Uterus (tissue), 4 donors: Measurements from ENCODE around the gene LDHAL6B. TPM values are rescaled to one million over a fixed set of nuclear protein-coding genes. Genes with fewer than 3 reads are reported as not detected.

ENCODE experiments used
- DNase-seq, 2 donors: peaks; one replicate each; pipeline ENCODE4 v3.0.0-alpha.2; 2019 to 2020
- H3K27ac ChIP-seq, 2 donors: fragments of 200-600 bp; sonication (generic); 1 replicate in 1 of 2; 2 replicates in 1 of 2; pipeline ENCODE4 v1.5.1; 2016 to 2018
- H3K27me3 ChIP-seq, 2 donors: fragments of 200-600 bp; sonication (generic); one replicate each; pipeline ENCODE4 v1.5.1; 2018 to 2019; ENCODE audit warnings: control low read depth in 1 of 2
- H3K36me3 ChIP-seq, 2 donors: fragments of 200-600 bp; sonication (generic); one replicate each; pipeline ENCODE4 v1.5.1; 2019; ENCODE audit warnings: control low read depth in 1 of 2
- H3K4me1 ChIP-seq, 2 donors: fragments of 200-600 bp; sonication (generic); one replicate each; pipeline ENCODE4 v1.5.1; 2018 to 2019; ENCODE audit warnings: control low read depth in 1 of 2
- H3K4me3 ChIP-seq, 2 donors: fragments of 200-600 bp; sonication (generic); 1 replicate in 1 of 2; 2 replicates in 1 of 2; pipeline ENCODE4 v1.5.1; 2018 to 2019; ENCODE audit warnings: mild to moderate bottlenecking in 1 of 2
- H3K9me3 ChIP-seq, 2 donors: fragments of 200-600 bp; sonication (generic); one replicate each; pipeline ENCODE4 v1.5.1; 2019; ENCODE audit warnings: control low read depth in 1 of 2
- CTCF ChIP-seq, 4 experiments: fragments of 200-600 bp in 2 of 4; fragments of 450-650 bp in 2 of 4; sonication (generic) in 2 of 4; IDR thresholded peaks; one replicate each; pipeline ENCODE4 v1.5.1; 2016 to 2019; ENCODE audit warnings: antibody characterized with exemption in 4 of 4, mild to moderate bottlenecking in 2 of 4, moderate library complexity in 1 of 4
- POLR2A ChIP-seq, 2 donors: fragments of 450-650 bp; IDR thresholded peaks; one replicate each; pipeline ENCODE4 v1.6.1; 2016; ENCODE audit warnings: antibody characterized with exemption in 2 of 2, mild to moderate bottlenecking in 1 of 2, moderate library complexity in 1 of 2
- intact Hi-C: fragments of 100-400 bp; cut with DNase I; formaldehyde crosslinking; loops from one replicate; pipeline ENCODE4 v1.15.1; 2023; ENCODE audit warnings: low total_unique reads
- total RNA-seq, 4 donors: library from RNA; depleted of rRNA in 3 of 4; stranded (reverse); fragments of >200 nt in 3 of 4; gene quantifications; one replicate each; pipeline versions ENCODE4 v1.1.0 to v1.2.4, GENCODE V29; 2014 to 2023
- donor health status: DM: yes; HTN: yes; CAD: no.

Gene LDHAL6B
- not detected for total RNA-seq

DNA sequence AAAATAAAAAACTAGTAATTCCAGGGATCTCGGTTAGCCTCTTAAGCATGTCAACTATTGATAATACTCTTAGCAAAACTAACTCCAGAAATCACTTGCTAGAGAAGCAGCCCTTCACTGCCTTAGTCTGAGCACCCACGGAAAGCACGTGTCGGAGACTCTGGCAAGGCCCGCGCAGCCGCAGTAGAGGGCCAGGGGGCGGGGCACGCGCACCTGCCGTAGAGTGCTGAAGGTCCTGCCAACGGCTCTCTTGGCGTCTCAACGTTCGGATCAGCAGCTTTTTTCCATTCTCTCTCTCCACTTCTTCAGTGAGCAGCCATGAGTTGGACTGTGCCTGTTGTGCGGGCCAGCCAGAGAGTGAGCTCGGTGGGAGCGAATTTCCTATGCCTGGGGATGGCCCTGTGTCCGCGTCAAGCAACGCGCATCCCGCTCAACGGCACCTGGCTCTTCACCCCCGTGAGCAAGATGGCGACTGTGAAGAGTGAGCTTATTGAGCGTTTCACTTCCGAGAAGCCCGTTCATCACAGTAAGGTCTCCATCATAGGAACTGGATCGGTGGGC, at the start of gene LDHAL6B:
TSS of gene LDHAL6B (plus strand) at position 221 of the 561 bp plus-strand sequence. CDS start at position 319, 98 bp downstream.
- intact Hi-C loops = no loop called here
- H3K36me3 ChIP-seq = no peaks in the 10 kb centered on the region
- TF ChIP-seq POLR2A (IDR thresholded peaks at IDR 0.05) (no peak), CTCF (IDR thresholded peaks at IDR 0.05) (no peak)
- H3K9me3 ChIP-seq = no peaks in the 10 kb centered on the region
- no peak within 1 kb of the TSS for H3K27ac ChIP-seq
- no peaks in the 10 kb centered on the region for H3K27me3 ChIP-seq
- H3K4me3 ChIP-seq = no peak within 1 kb of the TSS
- DNase-seq = no peak
- H3K4me1 ChIP-seq = no peaks in the 10 kb centered on the region

DNA sequence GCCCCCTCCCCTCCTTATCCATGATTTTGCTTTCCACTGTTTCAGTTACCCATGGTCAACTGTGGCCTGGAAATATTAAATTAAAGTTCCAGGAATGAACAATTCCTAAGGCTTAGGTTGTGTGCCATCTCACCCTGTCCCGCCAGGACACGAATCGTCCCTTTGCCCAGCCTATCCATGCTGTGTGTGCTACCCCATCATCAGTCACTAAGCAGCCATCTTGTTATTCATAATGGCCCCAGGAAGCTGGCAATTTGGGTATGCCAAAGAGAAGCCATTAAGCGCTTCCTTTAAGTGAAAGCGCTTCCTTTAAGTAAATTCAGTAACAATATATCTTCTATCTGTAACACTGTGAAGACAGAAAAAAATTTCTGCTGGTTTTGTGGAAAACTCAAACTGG, 49.2 kb upstream of the LDHAL6B start:
- no peak for DNase-seq
- TF ChIP-seq CTCF (IDR thresholded peaks at IDR 0.05) (no peak), POLR2A (IDR thresholded peaks at IDR 0.05) (no peak)
- Histone ChIP-seq H3K9me3 (no peaks in the 10 kb centered on the region), H3K27me3 (no peaks in the 10 kb centered on the region), H3K4me3 (no peak overlapping the region), H3K36me3 (no peaks in the 10 kb centered on the region), H3K27ac (no peak overlapping the region), H3K4me1 (no peaks in the 10 kb centered on the region)
- intact Hi-C loops = no loop called here

DNA sequence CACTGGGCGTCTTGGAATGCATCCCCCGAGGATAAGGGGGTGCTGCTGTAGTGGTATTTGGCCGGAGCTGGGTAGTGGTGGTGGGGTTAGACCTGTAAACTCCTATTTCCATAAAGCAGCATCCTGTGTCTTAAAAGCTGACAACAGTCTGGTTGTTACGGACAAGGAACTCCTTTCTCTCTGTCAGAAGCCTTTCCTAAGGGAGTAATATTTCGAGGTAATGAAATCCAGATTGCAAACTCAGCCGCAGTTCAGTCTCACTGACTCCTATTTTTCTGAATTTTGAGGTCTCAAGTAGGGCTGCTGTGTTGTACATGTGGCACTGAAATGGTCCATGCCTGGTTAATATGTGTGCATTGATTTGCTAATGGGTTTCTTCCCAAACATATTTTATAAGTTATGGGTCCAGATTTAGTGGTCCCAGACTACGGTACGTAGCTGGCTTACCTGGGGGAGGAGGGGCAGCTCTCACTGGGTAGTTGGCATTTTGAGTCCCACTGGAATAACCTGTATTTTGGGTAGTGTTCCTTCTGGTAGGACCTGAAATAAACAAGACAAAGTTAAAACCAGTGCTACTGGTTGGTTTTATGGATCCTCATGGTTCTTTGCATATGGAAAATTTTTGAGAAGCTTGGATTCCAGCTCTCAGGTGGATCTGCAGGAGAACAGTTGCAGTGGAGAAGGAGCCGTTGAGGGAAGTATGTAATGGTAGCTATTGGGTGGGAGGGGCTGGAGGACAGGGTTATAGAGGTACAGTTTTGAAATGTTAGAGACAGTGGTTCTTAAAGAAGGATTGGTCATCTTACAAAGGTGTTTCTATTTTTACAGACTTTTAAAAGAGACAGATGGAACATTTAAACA, 48.6 kb upstream of the LDHAL6B start:
- H3K9me3 ChIP-seq = no peaks in the 10 kb centered on the region
- H3K4me3 ChIP-seq = no peak overlapping the region
- H3K36me3 ChIP-seq = no peaks in the 10 kb centered on the region
- H3K27me3 ChIP-seq = no peaks in the 10 kb centered on the region
- H3K4me1 ChIP-seq = no peaks in the 10 kb centered on the region
- no peak overlapping the region for H3K27ac ChIP-seq
- intact Hi-C loops = no loop called here
- no peak for TF ChIP-seq CTCF (IDR thresholded peaks at IDR 0.05)
- no peak for TF ChIP-seq POLR2A (IDR thresholded peaks at IDR 0.05)
- DNase-seq = no peak

GRCh38 chr15:59158701-59159034, 48.0 kb upstream of the LDHAL6B start:
- intact Hi-C loops = no loop called here
- Histone ChIP-seq H3K4me3 (no peak overlapping the region), H3K9me3 (no peaks in the 10 kb centered on the region), H3K27ac (no peak overlapping the region), H3K36me3 (no peaks in the 10 kb centered on the region), H3K27me3 (no peaks in the 10 kb centered on the region), H3K4me1 (no peaks in the 10 kb centered on the region)
- no peak for TF ChIP-seq CTCF (IDR thresholded peaks at IDR 0.05)
- TF ChIP-seq POLR2A (IDR thresholded peaks at IDR 0.05) = no peak
- DNase-seq = no peak

DNA sequence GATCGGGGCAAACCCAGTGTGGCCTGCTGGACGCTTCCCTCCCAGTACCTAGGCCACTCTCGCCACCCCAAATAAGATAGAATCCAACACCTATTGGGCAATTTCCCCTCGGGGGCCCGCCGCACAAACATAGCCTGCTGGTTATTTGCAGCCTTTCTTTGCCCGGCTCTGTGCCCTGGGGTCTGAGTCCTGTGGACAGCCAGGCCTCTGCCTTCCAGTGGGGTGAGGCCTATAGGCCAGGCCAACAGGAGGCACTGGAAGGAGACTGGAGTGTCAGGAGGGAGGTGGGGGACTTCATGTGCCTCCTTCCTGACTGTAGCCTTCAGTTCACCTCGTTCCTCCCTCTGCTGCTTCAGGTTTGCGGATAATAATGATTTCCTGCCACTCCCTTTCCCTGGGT, 47.4 kb upstream of the LDHAL6B start:
- Histone ChIP-seq H3K27ac (no peak overlapping the region), H3K36me3 (no peaks in the 10 kb centered on the region), H3K4me1 (no peaks in the 10 kb centered on the region), H3K4me3 (no peak overlapping the region), H3K27me3 (no peaks in the 10 kb centered on the region), H3K9me3 (no peaks in the 10 kb centered on the region)
- no peak for DNase-seq
- intact Hi-C loops = no loop called here
- TF ChIP-seq POLR2A (IDR thresholded peaks at IDR 0.05) (no peak), CTCF (IDR thresholded peaks at IDR 0.05) (no peak)
